Prostate gland (tissue), 2 donors: Measurements from ENCODE around the gene DNAH8. TPM values are rescaled to one million over a fixed set of nuclear protein-coding genes. Genes with fewer than 3 reads are reported as not detected.

Experiments used
- DNase-seq: peaks from one replicate; pipeline ENCODE4 v3.0.0-alpha.2; 2019; ENCODE audit warnings: low spot score
- H3K27ac ChIP-seq, 2 donors: fragments of 200-600 bp; sonication (generic); 2 replicates each; pipeline ENCODE4 v1.5.1; 2017 to 2019
- H3K27me3 ChIP-seq: fragments of 200-600 bp; sonication (generic); replicated peaks from 2 replicates; pipeline ENCODE4 v1.5.1; 2019; ENCODE audit not compliant: insufficient read depth
- H3K36me3 ChIP-seq, 2 donors: fragments of 200-600 bp; sonication (generic); 1 replicate in 1 of 2; 2 replicates in 1 of 2; pipeline versions ENCODE4 v1.5.1 to v1.8.1; 2017 to 2019
- H3K4me1 ChIP-seq: fragments of 200-600 bp; sonication (generic); replicated peaks from 2 replicates; pipeline ENCODE4 v1.5.1; 2019
- H3K4me3 ChIP-seq, 2 donors: fragments of 200-600 bp; sonication (generic); 2 replicates each; pipeline ENCODE4 v1.5.1; 2017 to 2019
- H3K9me3 ChIP-seq: fragments of 200-600 bp; sonication (generic); 2 replicates; pipeline ENCODE4 v1.5.1; 2017
- POLR2A ChIP-seq: fragments of 450-650 bp; IDR thresholded peaks from one replicate; pipeline ENCODE4 v1.6.1; 2016; ENCODE audit warnings: antibody characterized with exemption, mild to moderate bottlenecking
- POLR2AphosphoS5 ChIP-seq: sonication (generic); formaldehyde crosslinking; IDR thresholded peaks from one replicate; pipeline ENCODE4 v1.6.1; 2017; ENCODE audit warnings: antibody characterized with exemption
- WGBS: methylation state at CpG from one replicate; pipeline ENCODE4 v1.1.5; 2018; 5-methylcytosine and 5-hydroxymethylcytosine counted together
- intact Hi-C: fragments of 100-400 bp; cut with DNase I; formaldehyde crosslinking; loops from one replicate; pipeline ENCODE4 v1.14.2; 2022
- total RNA-seq, 2 donors: library from RNA; depleted of rRNA; stranded (reverse); fragments of >200 nt; gene quantifications; one replicate each; pipeline ENCODE4 v1.1.0, GENCODE V29; 2016
- TF ChIP-seq, protein P1 (sequence below), 4 experiments: fragments of 200-600 bp in 2 of 4; fragments of 450-650 bp in 2 of 4; sonication (generic) in 2 of 4; IDR thresholded peaks; 1 replicate in 3 of 4; 2 replicates in 1 of 4; pipeline ENCODE4 v1.5.1; 2016 to 2019; ENCODE audit warnings: antibody characterized with exemption in 4 of 4, mild to moderate bottlenecking in 2 of 4, moderate library complexity in 2 of 4

DNAH8 gene
- total RNA-seq, 2 donors from 2014 or later: 0.36 to 3.6 TPM

DNA sequence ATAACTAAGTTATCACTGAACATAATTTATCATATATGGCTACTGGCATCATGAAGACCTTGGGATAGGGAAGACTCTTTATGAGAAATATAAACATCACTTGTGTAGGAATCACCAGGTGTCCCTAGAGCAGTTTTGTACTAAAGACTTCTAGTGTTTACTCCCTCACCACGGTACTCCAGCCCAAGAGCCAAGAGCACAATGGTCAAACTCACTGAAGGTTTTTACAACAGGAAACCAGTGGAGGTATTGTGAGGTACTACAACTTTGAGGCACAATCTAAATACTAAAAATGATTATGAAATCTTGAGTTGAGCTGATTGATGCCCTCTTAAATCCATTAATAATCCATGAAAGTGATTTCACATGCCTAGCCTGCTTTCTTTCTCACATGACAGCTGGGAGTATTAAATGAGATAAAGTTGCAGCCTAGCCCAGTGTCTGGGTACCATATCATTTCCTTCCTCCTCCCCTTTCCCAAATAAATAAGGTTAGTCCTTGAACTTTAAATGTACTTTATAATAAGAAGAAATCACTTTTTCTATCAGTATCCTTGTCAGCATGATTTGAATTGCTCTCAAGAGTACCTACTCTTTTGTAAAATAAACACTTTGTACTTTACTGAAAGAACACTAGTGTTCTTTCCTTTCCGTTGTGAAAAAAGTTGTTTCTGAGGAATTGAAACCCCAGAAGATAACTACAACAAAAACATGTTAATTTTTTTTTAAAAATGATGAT is 38.7 kb upstream of the DNAH8 start:
- 47% methylated on average over 2 of the region's 2 CpGs for WGBS
- Histone ChIP-seq H3K36me3 (no peaks in the 10 kb centered on the region), H3K27me3 (no peaks in the 10 kb centered on the region), H3K27ac (no peak overlapping the region), H3K4me3 (no peak overlapping the region), H3K4me1 (no peaks in the 10 kb centered on the region), H3K9me3 (no peaks in the 10 kb centered on the region)
- TF ChIP-seq, protein P1, sequence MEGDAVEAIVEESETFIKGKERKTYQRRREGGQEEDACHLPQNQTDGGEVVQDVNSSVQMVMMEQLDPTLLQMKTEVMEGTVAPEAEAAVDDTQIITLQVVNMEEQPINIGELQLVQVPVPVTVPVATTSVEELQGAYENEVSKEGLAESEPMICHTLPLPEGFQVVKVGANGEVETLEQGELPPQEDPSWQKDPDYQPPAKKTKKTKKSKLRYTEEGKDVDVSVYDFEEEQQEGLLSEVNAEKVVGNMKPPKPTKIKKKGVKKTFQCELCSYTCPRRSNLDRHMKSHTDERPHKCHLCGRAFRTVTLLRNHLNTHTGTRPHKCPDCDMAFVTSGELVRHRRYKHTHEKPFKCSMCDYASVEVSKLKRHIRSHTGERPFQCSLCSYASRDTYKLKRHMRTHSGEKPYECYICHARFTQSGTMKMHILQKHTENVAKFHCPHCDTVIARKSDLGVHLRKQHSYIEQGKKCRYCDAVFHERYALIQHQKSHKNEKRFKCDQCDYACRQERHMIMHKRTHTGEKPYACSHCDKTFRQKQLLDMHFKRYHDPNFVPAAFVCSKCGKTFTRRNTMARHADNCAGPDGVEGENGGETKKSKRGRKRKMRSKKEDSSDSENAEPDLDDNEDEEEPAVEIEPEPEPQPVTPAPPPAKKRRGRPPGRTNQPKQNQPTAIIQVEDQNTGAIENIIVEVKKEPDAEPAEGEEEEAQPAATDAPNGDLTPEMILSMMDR (IDR thresholded peaks at IDR 0.05): no peak
- TF ChIP-seq POLR2AphosphoS5 (no peak), POLR2A (no peak)
- DNase-seq: no peak
- intact Hi-C loops: no loop called here

DNA sequence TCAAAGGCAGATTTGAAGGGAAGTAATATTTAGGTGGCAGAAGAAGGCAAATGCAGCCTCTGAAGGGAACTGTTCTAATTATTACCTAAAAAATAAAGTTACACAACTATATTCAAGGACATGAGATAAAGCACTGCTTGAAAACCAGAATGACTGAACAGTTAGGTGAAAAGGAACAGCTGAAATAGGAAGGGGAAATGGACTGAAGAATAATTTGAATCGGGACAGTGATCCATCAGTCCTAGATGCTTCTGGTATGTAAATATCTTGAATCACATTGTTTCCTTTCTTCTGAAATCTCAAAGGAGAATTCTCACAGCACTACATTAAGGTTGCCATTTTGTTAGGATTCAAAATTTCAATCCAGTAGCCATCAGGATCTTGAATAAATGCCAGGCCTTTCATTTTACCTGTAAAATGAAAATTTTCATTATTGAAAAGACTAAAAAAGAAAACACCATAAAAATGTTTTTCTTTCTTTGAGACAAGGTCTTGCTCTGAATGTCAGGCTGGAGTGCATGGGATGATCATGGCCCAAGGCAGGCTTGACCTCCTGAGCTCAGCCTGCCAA is 38.1 kb upstream of the DNAH8 start:
- no peaks in the 10 kb centered on the region for H3K9me3 ChIP-seq
- no peaks in the 10 kb centered on the region for H3K36me3 ChIP-seq
- intact Hi-C loops: no loop called here
- H3K4me1 ChIP-seq: no peaks in the 10 kb centered on the region
- no peaks in the 10 kb centered on the region for H3K27me3 ChIP-seq
- H3K27ac ChIP-seq: no peak overlapping the region
- no peak overlapping the region for H3K4me3 ChIP-seq
- no peak for DNase-seq
- TF ChIP-seq POLR2AphosphoS5 (no peak), POLR2A (no peak)
- TF ChIP-seq, protein P1 (IDR thresholded peaks at IDR 0.05): no peak
- 81% methylated on average over 1 of the region's 1 CpG for WGBS

DNA sequence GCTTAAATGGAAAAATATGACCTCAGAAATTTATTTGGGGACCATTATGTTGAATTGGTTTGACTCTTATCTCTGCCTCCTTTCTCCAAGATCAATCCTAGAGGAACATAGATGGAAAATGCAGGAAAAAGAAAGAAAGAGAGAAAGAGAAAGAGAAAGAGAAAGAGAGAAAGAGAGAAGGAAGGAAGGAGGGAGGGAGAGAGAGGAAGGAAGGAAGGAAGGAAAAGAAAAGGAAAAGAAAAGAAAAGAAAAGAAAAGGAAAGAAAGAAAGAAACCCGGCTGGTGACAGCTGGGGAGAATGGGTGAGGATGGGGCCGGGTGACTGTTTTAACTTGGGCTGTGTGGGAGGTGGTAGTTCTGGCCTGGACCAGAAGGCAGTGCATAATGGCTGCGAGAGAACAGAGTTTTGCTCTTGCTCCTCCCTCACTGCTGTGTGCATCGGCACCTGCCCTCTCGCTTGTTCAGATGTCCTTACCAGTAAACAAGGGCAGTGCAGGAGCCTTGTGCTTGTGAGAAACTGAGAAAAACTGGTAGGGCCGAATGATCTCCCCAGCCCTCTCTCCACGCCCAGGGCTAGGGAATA is 36.8 kb upstream of the DNAH8 start:
- Histone ChIP-seq H3K4me3 (no peak overlapping the region), H3K9me3 (no peaks in the 10 kb centered on the region), H3K27ac (no peak overlapping the region), H3K27me3 (no peaks in the 10 kb centered on the region), H3K4me1 (no peaks in the 10 kb centered on the region), H3K36me3 (no peaks in the 10 kb centered on the region)
- TF ChIP-seq, protein P1 (IDR thresholded peaks at IDR 0.05): no peak
- TF ChIP-seq POLR2A (no peak), POLR2AphosphoS5 (no peak)
- no peak for DNase-seq
- intact Hi-C loops: no loop called here
- WGBS: 87% methylated on average over 7 of the region's 7 CpGs

DNA sequence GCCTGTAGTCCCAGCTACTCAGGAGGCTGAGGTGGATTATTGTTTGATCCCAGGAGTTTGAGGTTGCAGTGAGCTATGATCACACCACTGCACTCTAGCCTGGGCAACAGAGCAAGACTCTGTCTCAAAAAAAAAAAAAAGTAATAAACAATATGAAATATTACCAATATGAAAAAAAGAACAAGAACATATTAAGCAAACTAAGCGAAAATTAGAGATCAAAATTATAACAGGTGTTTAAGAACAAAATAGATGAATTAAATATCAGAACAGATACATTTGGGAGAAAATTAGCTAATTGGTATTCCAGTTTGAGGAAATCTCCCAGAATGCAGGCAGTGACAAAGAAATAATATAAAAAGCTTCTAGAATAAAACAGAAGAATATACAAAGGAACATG is 35.4 kb upstream of the DNAH8 start:
- DNase-seq: no peak
- TF ChIP-seq POLR2AphosphoS5 (no peak), POLR2A (no peak)
- TF ChIP-seq, protein P1 (IDR thresholded peaks at IDR 0.05): no peak
- Histone ChIP-seq H3K4me3 (no peak overlapping the region), H3K27ac (no peak overlapping the region), H3K4me1 (no peaks in the 10 kb centered on the region), H3K36me3 (no peaks in the 10 kb centered on the region), H3K9me3 (no peaks in the 10 kb centered on the region), H3K27me3 (no peaks in the 10 kb centered on the region)
- intact Hi-C loops: no loop called here
- 94% methylated on average over 1 of the region's 1 CpG for WGBS

DNA sequence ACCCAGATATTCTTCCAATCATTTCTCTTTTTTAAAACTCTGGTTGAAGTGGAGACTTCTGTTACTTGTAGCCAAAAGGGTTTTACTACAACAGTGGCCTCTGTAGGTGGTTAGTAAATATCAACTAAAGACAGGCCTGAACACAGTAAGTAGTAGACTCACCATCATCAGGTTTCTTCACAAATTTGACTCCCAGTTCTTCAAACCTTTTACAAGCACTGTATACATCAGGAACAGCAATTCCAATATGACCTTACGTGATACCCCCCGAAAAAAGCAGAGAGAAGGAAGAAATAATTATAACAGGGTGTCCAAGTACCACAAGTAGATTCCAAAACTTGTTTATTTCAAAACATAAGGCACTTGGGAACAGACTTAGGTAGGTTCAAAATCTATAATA is 33.3 kb upstream of the DNAH8 start:
- H3K36me3 ChIP-seq: no peaks in the 10 kb centered on the region
- no peaks in the 10 kb centered on the region for H3K4me1 ChIP-seq
- H3K4me3 ChIP-seq: no peak overlapping the region
- WGBS: 92% methylated on average over 2 of the region's 2 CpGs
- intact Hi-C loops: no loop called here
- TF ChIP-seq, protein P1 (IDR thresholded peaks at IDR 0.05): no peak
- TF ChIP-seq POLR2A: no peak
- no peaks in the 10 kb centered on the region for H3K9me3 ChIP-seq
- no peak overlapping the region for H3K27ac ChIP-seq
- no peaks in the 10 kb centered on the region for H3K27me3 ChIP-seq
- no peak for DNase-seq
